Raji (cell line): Measurements from ENCODE around the gene BATF3.

ENCODE experiments used
- POLR2A ChIP-seq: IDR thresholded peaks from 2 replicates; pipeline ENCODE4 v1.6.1; 2011; ENCODE audit warnings: low read depth, low read length, control low read depth; ENCODE audit not compliant: insufficient read depth

BATF3 gene

DNA sequence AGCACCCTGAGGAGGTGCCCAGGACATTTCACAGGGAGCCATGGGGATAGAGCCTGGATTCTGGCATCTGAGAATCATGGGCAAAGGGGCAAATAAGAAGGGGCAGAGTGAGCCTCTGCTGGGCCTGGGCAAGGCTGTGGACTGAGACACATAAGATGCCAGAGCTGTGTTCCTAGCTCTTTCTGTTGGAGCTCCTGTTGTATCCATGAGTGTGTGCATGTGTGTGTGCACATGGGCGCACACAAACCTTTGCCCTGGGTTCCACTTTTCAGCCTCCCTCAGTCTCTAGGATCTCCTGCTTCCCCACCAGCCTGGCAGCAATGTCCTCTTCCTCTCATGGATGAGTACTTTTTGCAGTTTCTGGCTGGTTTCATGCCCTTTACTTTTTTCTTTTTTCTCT lies 47.0 kb downstream of the BATF3 start:
- TF ChIP-seq POLR2A, result no peak

DNA sequence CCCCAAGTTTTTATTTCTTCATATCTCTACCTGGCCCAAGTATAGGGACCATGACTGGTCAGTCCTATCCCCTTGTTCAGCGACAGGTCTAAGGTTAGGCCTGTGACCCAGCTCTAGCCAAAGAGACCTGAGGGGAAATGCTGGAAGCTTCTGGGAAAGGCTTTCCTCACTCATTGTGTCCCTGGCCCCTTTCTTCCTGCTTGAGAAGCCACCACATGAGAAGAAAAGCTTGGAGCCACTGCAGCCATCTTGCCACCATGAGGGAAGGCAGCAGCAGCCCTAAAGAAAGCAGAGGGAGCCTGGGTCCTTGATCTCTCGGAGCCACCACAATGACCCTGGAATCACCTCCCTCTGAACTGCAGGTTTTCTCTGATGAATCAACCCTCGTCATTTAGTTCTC lies 47.7 kb downstream of the BATF3 start:
- TF ChIP-seq POLR2A, result no peak

DNA sequence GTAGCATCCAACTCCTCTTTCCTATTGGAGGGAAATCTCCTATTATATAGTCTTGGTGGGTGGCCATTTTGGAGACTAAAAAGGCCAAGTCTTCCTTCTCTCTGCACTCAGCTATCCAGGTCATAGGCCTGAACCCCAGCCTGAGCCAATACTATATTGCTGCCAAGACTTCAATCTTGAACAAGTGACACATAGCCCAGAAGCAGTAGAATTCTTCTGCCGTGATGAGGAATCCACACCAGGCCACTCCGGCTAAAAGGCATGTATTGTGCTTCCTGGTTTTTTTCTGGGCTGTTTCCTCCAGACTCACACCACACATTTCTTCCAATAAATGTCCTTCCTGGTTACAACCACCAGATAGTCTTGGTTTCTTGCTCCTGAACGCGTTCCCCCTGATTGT lies 48.1 kb downstream of the BATF3 start:
- no peak for TF ChIP-seq POLR2A

DNA sequence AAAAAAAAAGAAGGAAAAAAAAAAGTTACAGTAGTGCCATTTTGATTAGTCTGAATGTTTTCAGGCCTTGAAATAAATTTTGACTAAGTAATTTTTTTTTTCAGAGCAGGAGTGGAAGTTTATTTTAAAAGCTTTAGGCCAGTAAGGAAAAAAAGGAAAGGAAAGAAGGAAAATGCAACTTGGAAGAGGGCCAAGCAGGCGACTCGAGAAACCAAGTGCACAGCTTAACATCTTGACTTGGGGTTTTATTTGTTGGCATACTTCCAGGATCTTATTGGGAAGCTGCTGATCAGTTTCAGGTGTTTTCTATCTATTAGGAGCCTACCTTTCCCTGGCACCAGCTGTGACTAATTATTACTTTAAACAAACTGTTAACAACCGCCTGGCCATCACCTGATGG lies 49.4 kb downstream of the BATF3 start:
- TF ChIP-seq POLR2A, result no peak

DNA sequence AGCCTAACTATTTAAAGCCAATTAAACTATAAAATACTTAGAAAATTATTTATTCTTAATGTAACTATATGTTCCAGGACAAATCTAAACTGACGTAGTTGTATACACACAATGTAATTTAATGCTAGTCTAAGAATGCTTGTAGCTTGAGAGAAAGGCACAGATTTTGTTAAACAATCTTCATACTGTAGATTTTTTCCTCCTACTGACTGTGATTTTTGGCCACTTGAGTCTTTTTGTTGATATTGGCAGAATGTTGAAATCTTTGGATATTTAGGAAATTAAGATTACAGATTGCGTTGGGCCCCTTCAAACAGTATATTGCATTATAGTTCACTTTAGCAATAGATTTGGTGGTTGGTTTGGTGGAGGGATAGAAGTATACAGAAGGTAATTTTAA lies 50.6 kb downstream of the BATF3 start:
- TF ChIP-seq POLR2A, result no peak

DNA sequence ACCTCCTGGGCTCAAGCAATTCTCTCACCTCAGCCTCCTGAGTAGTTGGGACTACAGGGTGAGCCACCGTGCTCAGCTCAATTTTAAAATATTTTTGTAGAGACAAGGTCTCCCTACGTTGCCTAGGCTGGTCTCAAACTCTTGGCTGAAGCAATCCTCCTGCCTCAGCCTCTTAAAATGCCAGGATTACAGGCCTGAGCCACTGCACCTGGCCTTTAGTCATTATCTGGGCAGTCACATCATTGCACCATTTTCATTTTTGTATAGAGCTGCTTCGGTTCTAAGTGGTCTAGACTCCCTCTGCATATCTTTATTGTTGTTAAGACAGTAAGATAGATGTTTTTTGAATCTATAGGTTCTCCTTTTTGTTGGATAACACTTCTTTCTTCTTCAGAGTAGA lies 51.2 kb downstream of the BATF3 start:
- no peak for TF ChIP-seq POLR2A

DNA sequence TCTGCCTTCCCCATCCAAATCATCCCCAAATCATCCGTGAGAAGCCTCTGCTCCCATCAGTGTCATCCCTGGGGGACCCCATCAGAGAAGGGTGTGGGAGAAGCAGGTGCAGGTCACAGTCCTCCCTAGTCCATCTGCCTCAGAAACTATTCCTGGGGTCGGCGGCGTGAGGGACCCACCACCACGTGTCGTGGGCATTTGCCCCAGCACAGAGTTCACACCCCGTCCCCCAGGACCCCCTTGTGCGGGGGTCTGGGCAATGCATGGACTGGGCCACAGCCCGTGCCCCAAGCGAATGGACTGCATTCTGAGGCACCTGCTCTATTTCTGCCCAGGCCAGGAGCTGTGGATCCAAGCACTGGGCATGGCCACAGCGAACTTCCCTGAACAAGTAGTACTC lies 52.6 kb downstream of the BATF3 start:
- TF ChIP-seq POLR2A, result no peak

DNA sequence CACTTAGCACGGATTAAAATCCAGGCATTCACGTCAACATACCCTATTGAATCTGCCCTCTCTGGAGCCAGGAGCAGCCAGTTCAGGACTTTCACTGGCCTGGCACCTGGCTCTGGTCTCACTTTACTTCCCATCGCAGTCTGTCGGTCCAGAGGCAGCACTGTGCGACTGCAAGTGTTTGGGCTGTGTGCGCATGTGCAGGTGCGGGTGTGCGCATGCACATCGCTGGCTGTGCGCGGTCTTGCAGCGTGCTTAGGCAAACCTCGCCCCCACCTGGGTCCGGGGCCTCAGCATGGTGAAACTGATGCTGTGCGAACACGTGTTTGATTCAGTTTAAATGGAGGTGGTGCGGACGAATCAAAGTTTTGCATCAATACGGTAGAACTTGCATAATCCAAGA lies 53.1 kb downstream of the BATF3 start:
- no peak for TF ChIP-seq POLR2A

DNA sequence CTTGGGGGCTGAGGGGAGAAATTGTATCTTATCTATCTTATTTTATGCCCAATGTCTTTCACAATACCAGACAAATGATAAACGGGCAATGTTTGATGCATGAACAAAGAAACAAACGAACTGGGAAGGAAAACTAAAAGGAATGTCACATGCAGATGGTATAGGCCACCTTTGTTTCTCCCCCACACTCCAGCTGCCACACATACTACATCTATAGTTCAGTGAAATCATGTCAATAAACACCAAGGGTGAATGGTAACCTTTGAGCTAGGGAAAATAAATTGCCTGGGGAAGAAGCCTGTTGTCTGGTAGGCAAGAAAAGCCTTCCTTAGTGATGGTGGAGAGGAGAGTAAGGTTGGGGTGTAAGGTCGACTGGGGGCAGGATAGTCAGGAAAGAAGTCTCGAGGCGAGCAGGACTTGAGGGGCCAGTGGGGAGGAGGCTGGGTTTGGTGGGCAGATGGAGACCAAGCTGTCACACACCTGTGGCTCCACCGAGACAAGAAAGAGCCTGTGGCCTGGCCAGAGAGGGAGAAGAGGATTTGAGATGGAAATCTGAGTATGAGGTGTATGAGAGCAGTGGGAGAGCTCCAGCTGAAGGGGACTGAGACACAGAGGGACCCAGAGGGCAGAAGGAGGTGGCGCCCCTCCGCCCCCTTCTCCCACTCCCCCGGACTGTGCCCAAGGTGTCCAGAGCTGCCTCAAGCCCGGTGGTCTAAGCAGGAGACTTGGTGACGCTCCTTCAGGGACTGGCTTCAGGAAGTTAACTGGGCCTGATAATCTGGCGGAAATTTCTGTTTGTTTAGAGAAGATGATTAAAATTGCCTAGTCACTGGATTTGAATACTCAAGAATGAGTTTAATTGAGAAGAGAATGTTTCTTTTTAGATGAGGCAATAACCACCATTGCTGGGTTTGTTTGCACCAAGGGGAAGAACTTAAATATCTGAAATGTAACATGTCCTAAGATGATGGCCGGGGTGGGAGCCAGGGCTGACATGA lies 53.8 kb downstream of the BATF3 start:
- TF ChIP-seq POLR2A, result no peak

DNA sequence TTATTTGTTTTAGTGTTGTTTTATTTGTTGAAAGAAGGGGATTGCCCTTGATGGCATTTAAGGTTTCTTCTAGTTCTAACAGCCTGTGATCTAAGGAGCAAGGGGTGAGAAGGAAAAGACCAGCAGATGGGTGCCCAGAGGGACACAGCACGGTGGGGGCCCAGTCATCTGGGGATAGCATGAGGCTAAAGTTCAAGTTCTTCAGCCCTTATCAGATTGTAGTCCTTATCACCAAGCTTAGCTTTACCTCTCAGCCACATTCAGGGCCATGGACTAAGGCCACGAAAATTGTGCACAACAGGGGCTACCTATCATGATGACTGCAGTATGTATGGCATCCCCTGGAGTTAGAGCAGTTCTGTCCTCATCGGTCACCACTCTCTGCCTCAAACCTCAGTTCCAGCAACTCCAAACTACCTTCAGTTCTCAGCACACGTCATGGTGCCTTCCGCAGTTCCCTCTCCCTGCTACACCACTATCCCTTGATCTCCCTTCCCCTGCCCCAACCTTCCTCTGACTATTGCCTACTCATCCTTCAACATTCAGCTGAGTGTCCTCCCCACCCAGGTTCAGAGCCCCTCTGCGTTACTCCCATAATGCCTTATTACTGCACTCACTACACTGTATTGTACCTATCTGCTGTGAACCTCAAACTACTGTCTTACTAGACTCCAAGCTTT lies 54.6 kb downstream of the BATF3 start:
- no peak for TF ChIP-seq POLR2A

DNA sequence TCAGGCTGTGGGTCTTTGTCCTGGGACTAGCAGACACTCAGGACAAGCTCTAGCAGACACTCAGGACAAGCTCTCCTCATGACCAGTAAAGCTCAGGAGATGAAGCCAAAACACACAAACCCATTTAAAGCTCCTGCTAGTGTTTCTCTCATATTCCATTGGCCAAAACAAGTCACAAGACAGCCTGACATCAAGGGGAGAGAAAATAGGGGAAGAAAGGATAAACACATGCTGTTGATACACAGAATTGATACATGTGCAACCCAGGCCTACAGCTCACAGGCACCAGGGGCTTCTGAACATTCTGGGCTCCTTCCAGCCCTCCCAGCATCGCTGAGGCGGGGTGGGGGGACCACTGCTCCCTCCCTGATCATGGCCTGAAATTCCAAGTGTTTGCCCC lies 55.8 kb downstream of the BATF3 start:
- no peak for TF ChIP-seq POLR2A

DNA sequence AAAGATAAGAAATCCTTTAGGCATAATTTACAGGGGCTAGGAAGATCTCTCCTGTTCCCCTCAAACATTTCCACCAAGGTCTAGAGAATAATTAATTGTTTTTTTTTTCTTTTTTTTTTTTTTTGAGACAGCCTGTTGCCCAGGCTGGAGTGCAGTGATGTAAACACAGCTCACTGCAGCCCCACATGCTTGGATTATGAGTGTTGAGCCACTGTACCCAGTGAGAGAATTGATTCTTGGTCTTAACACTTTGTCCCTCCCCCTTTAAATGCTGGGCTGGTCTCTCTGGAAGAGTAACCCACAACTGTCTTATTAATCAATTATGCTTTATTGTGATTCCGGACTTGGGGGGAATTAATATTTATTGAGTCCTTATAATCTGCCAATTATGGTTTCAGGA lies 57.7 kb downstream of the BATF3 start:
- TF ChIP-seq POLR2A, result no peak

DNA sequence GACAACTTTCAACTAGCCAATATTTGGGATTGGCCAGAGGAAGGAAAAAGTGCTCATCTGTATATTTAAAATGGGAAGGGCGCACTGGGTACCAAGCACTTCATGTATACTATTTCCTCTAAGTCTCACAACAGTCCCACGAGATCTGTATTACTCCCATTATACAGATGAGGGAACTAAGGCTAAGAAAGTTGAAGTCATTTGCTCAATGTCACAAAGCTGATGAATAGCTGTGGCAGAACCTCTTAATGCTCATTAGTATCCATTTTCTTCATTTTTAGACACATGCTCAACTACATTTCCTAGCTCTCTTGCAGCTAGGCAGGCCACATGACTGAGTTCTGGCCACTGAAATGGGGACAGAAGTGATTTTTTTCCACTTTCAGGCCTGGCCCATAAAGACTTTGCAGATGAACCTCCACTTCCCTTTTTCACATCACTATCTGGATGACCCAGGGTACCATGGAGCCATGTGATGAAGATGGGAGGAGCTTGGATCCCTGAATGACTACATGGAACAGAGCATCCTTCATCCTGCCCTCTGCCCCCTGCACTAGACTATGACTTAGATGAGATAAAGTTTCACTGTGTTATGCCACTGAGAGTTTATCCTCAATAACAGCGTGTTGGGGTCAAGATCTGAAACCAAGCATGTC lies 59.3 kb downstream of the BATF3 start:
- TF ChIP-seq POLR2A, result no peak

DNA sequence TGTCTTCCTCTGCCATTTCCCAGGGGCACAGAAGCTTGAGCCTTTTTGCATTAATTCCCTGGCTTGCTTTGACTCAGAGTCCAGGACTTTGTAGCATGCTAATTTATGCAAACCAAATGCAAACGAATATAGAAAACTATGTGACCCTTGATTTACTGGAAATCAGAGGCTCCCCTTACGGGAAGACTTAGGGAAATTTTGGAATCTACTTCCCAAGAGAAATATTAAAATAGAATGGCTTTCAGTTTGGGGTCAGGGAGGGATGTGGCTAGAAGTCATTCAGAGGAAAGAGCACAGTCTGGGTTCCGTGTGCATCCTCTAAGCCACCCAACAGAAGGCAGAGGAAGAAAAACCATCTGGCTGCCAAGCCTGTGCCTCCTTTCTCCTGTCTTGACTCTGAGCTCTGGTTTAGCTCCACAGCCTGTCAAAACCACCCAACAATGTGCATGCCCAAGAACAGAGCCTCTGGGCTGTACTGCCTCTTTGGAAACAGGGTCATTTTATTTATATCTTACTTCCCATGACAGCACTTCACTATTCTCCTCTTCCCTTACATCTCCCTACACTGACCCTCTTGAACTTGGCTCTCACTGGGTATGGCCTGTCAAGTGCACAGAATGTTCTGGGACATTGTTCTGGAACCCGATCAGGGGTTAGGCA lies 61.0 kb downstream of the BATF3 start:
- no peak for TF ChIP-seq POLR2A

DNA sequence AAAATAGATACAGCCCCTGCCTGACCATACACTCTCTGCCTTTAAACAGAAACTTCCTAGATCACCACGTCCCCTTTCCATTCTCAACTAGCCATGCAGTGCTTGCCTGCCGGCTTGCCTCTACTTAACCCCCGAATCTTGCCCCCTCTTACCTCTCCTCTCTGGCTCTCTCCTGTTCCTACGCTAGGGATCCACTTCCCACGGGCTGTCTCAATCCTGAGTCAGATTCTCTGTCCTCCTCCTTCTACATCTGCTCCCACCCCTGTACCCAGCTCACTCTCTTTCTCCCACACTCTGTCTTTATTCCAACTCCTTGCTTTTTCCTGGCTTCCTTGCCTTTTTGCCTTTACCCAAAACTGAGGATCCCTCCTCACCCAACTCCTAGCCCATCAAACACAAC lies 61.7 kb downstream of the BATF3 start:
- TF ChIP-seq POLR2A, result no peak
